Osteocyte (in vitro differentiated cells): ENCODE measurements around the gene AQP9. TPM values are rescaled to one million over a fixed set of nuclear protein-coding genes. Genes with fewer than 3 reads are reported as not detected.

Experiments
- DNase-seq: peaks from one replicate; pipeline ENCODE4 v3.0.0; 2021; ENCODE audit warnings: mixed read lengths; ENCODE audit not compliant: unreplicated experiment; ENCODE audit errors: extremely low spot score
- H3K27ac Mint-ChIP-seq: one replicate; pipeline ENCODE4 v1.8.0; 2021; ENCODE audit warnings: mild to moderate bottlenecking, mixed read lengths; ENCODE audit not compliant: unreplicated experiment
- H3K27me3 Mint-ChIP-seq: one replicate; pipeline ENCODE4 v1.8.0; 2021; ENCODE audit warnings: mixed read lengths; ENCODE audit not compliant: unreplicated experiment
- H3K36me3 Mint-ChIP-seq: one replicate; pipeline ENCODE4 v1.8.0; 2021; ENCODE audit warnings: mixed read lengths; ENCODE audit not compliant: unreplicated experiment
- H3K4me1 Mint-ChIP-seq: one replicate; pipeline ENCODE4 v1.8.0; 2021; ENCODE audit warnings: mixed read lengths; ENCODE audit not compliant: unreplicated experiment
- H3K4me3 Mint-ChIP-seq: one replicate; pipeline ENCODE4 v1.8.0; 2021; ENCODE audit warnings: mild to moderate bottlenecking, moderate library complexity, mixed read lengths; ENCODE audit not compliant: unreplicated experiment
- H3K9me3 Mint-ChIP-seq: one replicate; pipeline ENCODE4 v1.8.0; 2021; ENCODE audit warnings: mixed read lengths; ENCODE audit not compliant: unreplicated experiment
- total RNA-seq: library from RNA; stranded (reverse); gene quantifications from 2 replicates; pipeline ENCODE4 v1.2.1, GENCODE V29; 2021
- TF ChIP-seq, protein P1 (sequence below): fragments of 200-600 bp; sonication (generic); IDR thresholded peaks from 2 replicates; pipeline ENCODE4 v1.5.0; 2021; ENCODE audit warnings: antibody characterized with exemption, mild to moderate bottlenecking, moderate library complexity

Gene AQP9
- total RNA-seq, 1 donor from 2014 or later, result not detected

DNA sequence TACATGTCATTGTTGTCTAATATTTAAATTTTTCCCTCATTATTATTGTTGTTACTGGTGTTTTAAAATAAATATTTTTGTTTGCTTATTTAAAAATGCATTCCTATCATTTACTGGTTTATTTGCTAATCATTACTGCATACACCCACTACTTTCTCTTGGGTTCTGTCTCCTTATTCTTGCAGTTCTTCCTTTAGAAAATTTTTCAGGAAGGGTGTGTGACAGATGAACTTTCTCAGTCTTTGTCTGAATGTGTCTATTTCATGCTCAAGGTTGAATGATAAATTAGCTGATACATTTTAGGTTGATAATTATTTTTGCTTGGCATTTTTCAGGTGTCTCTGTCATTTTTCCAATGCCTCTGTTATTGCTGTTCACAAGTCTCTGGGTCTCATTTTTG, 7.4 kb downstream of the AQP9 start:
- TF ChIP-seq, protein P1, sequence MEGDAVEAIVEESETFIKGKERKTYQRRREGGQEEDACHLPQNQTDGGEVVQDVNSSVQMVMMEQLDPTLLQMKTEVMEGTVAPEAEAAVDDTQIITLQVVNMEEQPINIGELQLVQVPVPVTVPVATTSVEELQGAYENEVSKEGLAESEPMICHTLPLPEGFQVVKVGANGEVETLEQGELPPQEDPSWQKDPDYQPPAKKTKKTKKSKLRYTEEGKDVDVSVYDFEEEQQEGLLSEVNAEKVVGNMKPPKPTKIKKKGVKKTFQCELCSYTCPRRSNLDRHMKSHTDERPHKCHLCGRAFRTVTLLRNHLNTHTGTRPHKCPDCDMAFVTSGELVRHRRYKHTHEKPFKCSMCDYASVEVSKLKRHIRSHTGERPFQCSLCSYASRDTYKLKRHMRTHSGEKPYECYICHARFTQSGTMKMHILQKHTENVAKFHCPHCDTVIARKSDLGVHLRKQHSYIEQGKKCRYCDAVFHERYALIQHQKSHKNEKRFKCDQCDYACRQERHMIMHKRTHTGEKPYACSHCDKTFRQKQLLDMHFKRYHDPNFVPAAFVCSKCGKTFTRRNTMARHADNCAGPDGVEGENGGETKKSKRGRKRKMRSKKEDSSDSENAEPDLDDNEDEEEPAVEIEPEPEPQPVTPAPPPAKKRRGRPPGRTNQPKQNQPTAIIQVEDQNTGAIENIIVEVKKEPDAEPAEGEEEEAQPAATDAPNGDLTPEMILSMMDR, result no peak
- Mint-ChIP-seq H3K9me3 (no peaks in the 10 kb centered on the region), H3K27ac (no peak overlapping the region), H3K36me3 (no peaks in the 10 kb centered on the region), H3K4me3 (no peak overlapping the region), H3K4me1 (no peaks in the 10 kb centered on the region), H3K27me3 (peaks cover 64% of the 10 kb centered on the region)
- DNase-seq, result no peak

DNA sequence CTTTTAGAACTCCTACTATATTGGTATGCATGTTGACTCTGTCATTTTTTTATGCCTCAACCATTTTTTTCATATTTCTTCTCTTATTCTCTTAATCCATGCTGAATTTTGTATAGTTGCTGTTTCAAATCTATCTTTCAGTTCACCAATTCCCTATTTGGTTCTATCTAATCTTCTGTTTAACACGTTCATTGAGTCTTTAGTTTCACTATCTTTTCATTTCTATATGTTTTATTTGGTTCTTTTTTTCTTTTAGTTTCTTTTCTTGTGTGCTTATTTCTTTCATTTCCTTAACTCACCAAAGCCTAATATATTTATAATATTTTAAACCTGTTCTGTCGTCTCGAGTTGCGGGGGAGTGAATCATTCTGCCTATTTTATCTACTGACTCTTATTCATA, 8.0 kb downstream of the AQP9 start:
- H3K27ac Mint-ChIP-seq, result no peak overlapping the region
- no peak overlapping the region for H3K4me3 Mint-ChIP-seq
- no peaks in the 10 kb centered on the region for H3K9me3 Mint-ChIP-seq
- DNase-seq, result no peak
- H3K36me3 Mint-ChIP-seq, result no peaks in the 10 kb centered on the region
- peaks cover 59% of the 10 kb centered on the region for H3K27me3 Mint-ChIP-seq
- TF ChIP-seq, protein P1, result no peak
- H3K4me1 Mint-ChIP-seq, result no peaks in the 10 kb centered on the region

DNA sequence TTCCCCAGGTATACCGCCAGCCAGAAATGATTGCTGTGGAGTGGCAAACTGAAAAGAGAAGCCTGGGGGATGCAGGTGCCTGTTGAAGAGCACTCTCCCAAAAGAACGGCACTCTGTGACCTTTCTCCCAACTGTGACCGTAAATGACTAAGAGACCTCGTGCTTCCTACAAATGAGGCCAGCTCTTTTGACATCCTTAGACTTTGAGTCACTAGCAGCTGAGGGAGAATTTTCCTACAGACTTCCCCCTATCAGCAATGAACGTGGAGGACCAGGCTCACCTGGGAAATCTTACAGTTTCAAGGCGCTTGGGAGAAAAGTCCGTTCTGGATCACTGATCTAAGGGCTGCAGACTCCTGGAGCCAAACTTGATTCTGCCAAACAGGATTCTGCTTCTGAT, 8.6 kb downstream of the AQP9 start:
- Mint-ChIP-seq H3K4me1 (no peaks in the 10 kb centered on the region), H3K27me3 (peaks cover 54% of the 10 kb centered on the region), H3K36me3 (no peaks in the 10 kb centered on the region), H3K4me3 (no peak overlapping the region), H3K27ac (no peak overlapping the region), H3K9me3 (no peaks in the 10 kb centered on the region)
- no peak for DNase-seq
- TF ChIP-seq, protein P1, result no peak

DNA sequence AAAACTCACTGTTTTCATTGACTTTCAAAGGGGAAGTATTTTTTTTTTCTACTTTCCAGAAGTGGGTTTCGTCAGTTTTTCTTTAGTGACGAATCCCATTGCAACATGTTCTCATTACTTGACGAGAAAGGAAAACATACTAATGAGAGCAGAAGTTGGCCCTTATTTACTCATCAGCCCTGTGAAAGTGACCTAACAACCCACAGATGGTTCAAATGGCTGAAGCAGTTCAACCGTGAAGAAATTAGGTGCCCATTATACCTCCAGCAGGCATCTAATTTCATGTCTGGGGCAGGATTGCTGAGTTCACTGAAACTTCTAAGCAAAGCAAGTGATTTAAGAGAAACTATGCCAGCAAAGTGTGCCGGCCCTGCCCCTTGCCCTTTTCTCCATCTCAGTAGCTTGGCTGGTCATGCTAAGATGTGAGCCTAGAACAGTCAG, 9.0 kb downstream of the AQP9 start:
- Mint-ChIP-seq H3K36me3 (no peaks in the 10 kb centered on the region), H3K27me3 (peaks cover 49% of the 10 kb centered on the region), H3K27ac (no peak overlapping the region), H3K9me3 (no peaks in the 10 kb centered on the region), H3K4me3 (no peak overlapping the region), H3K4me1 (no peaks in the 10 kb centered on the region)
- no peak for DNase-seq
- TF ChIP-seq, protein P1, result no peak

DNA sequence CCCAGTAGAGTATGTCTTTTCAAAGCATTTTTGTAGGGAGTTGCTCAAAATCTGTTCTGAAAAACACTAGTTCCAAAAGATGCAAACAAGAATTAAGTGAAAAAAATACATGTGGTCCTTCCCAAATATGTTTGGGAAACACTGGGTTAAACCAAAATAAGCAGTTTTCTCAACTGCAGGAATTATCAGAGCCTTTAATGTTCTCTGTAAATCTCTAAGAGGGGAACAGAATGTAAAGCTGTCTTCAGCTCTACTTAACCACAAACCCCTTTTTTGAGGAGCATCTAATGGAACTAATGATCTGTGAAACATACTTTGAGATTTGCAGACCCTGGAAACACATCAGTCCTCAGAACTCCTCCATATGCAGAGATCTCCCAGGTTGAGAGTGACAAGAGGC, 9.9 kb downstream of the AQP9 start:
- no peak for DNase-seq
- Mint-ChIP-seq H3K4me1 (no peaks in the 10 kb centered on the region), H3K9me3 (no peaks in the 10 kb centered on the region), H3K36me3 (no peaks in the 10 kb centered on the region), H3K27ac (no peak overlapping the region), H3K4me3 (no peak overlapping the region), H3K27me3 (peaks cover 42% of the 10 kb centered on the region)
- TF ChIP-seq, protein P1, result no peak
